ENCODE results near the gene MAD2L2.

- TF ChIP-seq CTCF (IDR thresholded peaks at IDR 0.05) (no peak), FOXP1 (CRISPR knock-in tag; IDR thresholded peaks at IDR 0.05; ENCODE audit: borderline replicate concordance) (no peak)
Observed at GRCh38 chr1:11714831-11715575, 34.1 kb upstream of the MAD2L2 start.
